GM23248 (cell line): ENCODE results near the gene KCNJ4.
"Not testable (repeated sequence)": the region's sequence is repeated elsewhere in the genome, so short reads cannot be mapped to it uniquely, and the experiment has no call there.

Source experiments
- EZH2 ChIP-seq: fragments of 200-600 bp; sonication (generic); IDR thresholded peaks from 2 replicates; pipeline ENCODE4 v1.6.1; 2018; ENCODE audit warnings: antibody characterized with exemption, mild to moderate bottlenecking; ENCODE audit not compliant: insufficient read depth, poor library complexity, severe bottlenecking
- EZH2phosphoT487 ChIP-seq: fragments of 200-600 bp; sonication (generic); IDR thresholded peaks from 2 replicates; pipeline ENCODE4 v1.6.1; 2018; ENCODE audit warnings: antibody characterized with exemption, moderate library complexity, mild to moderate bottlenecking, low read depth; ENCODE audit not compliant: insufficient read depth

DNA sequence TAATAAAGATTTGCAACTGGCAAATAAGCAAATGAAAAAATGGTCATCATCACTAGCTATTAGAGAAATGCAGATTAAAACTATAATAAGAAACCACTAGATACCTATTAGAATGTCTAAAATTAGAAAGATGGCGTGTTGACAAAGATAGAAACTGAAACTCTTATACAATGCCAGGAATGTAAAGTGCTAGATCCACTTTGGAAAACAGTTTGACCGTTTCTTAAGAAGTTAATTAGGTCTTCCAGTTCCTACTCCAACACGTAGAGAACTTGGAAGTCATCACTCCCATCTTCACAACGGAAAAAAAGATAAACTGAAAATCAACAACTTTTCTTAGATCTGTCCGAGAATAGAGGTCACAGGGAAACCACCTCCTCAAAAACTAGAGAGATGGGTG, 68.1 kb downstream of the KCNJ4 start:
- not testable (repeated sequence) for TF ChIP-seq EZH2phosphoT487, EZH2
